GM18519 (cell line): ENCODE results near the gene ZNF586.
"Not testable (repeated sequence)": the region's sequence is repeated elsewhere in the genome, so short reads cannot be mapped to it uniquely, and the experiment has no call there.

ENCODE experiments used
- ATAC-seq: cut with Tn5 transposase; IDR thresholded peaks from one replicate; pipeline ENCODE4 v1.9.1; 2021; ENCODE audit warnings: mild to moderate bottlenecking, moderate library complexity; ENCODE audit not compliant: unreplicated experiment, low FRiP score

The ZNF586 gene

GRCh38 chr19:57769345-57770131 is at the start of gene ZNF586:
ZNF586 (plus strand) TSS chr19:57769676; CDS start chr19:57769843, 167 bp downstream.
- peak; percentile 92 for ATAC-seq

- no peak for ATAC-seq
Observed at GRCh38 chr19:57719901-57720519, 49.5 kb upstream of the ZNF586 start.

GRCh38 chr19:57720878-57721277 is 48.6 kb upstream of the ZNF586 start:
- ATAC-seq: no peak

GRCh38 chr19:57738320-57738719 is 31.2 kb upstream of the ZNF586 start:
- not testable (repeated sequence) for ATAC-seq

- not testable (repeated sequence) for ATAC-seq
Observed at GRCh38 chr19:57738770-57739169, 30.7 kb upstream of the ZNF586 start.

- peak; percentile 95 for ATAC-seq
Observed at GRCh38 chr19:57746580-57747471, 22.6 kb upstream of the ZNF586 start, which contains the start of gene ZNF776. ZNF776 (plus strand) TSS chr19:57746815; CDS start chr19:57747059, 244 bp downstream.

GRCh38 chr19:57747472-57747807 is 22.0 kb upstream of the ZNF586 start:
- no peak for ATAC-seq

GRCh38 chr19:57748029-57748428 is 21.4 kb upstream of the ZNF586 start:
- ATAC-seq: no peak

- no peak for ATAC-seq
Observed at GRCh38 chr19:57754091-57754673, 15.3 kb upstream of the ZNF586 start.

- ATAC-seq: no peak
Observed at GRCh38 chr19:57755031-57755430, 14.4 kb upstream of the ZNF586 start.

GRCh38 chr19:57757941-57758340 is 11.5 kb upstream of the ZNF586 start:
- no peak for ATAC-seq

GRCh38 chr19:57759096-57759495 is 10.4 kb upstream of the ZNF586 start:
- ATAC-seq: no peak

- no peak for ATAC-seq
Observed at GRCh38 chr19:57771417-57771816, 1.9 kb downstream of the ZNF586 start.

GRCh38 chr19:57773488-57773887 is 4.0 kb downstream of the ZNF586 start:
- ATAC-seq: no peak

- ATAC-seq: no peak
Observed at GRCh38 chr19:57776764-57777296, 7.4 kb downstream of the ZNF586 start.

- no peak for ATAC-seq
Observed at GRCh38 chr19:57778336-57778735, 8.9 kb downstream of the ZNF586 start.

GRCh38 chr19:57779220-57779845 is 9.9 kb downstream of the ZNF586 start:
- no peak for ATAC-seq

- no peak for ATAC-seq
Observed at GRCh38 chr19:57786286-57786685, 16.8 kb downstream of the ZNF586 start.

- no peak for ATAC-seq
Observed at GRCh38 chr19:57786906-57787305, 17.4 kb downstream of the ZNF586 start.

GRCh38 chr19:57788114-57788692 is 18.7 kb downstream of the ZNF586 start:
- ATAC-seq: no peak
